HK-2 (cell line): ENCODE measurements around the gene SLIT3.
"Not testable (repeated sequence)": the region's sequence is repeated elsewhere in the genome, so short reads cannot be mapped to it uniquely, and the experiment has no call there.

Experiments used
- DNase-seq: peaks from one replicate; pipeline ENCODE4 v3.0.0-alpha.2; 2018; ENCODE audit not compliant: unreplicated experiment

Gene SLIT3

DNA sequence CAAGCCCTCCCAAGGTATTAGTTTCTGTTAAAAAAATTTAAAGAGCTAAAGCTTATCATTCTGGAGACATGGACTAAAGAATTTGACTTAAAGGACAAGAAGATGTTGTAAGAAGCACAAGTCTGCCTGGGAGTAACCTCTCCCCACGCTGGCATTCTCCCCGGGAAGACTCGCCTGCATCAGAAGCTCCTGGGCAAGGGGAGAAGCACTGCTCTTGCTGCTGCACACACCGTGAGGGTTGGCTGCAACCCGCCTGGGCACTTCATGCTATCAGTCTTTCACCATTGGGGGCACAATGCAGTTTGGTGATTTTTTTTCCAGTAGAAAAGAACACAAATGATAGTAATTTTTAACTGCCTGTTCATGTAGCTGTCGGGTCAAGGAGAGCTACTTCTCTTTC lies 529.3 kb downstream of the SLIT3 start:
- no peak for DNase-seq

DNA sequence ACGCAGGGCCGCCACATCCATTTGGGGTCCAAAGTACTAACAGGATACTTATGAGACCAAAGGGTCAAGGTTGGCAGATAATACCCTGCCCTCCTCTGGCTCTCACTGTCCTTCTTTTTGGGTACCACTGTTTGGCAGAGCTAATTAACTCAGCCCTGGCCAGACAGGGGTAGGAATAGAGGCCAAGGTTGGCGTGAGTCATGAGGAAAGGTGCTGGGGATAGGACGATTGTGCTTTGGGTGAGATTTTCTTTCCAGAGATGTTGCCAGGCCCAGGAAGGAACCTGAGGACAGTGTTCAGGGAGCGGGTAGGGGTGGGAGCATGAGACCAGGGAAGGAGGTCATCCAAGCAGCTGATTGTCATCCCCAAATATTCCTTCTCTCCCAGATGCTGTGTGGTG lies 529.9 kb downstream of the SLIT3 start:
- DNase-seq, result no peak

DNA sequence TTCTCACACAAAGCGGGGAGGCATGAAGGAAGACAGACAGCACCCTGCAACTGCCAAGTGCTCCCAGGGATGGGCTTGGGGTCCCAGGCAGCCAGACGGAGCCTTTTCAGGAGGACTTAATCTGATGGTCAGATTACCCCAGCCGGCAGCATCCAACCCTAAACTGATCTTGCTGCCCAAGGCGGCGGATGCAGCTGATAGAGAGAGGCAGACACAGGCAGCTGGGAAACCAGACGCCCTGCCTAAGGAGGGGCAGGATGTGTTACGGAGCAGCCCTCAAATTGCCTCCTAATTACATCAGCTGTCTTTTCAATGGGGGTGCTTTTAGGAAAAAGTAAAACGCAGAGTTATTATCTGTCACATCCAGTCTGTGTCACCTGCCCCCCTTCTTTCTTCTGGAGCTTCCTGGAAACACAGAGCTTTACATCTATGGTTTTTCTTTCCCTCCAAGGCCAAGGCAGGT lies 530.9 kb downstream of the SLIT3 start:
- DNase-seq, result no peak

DNA sequence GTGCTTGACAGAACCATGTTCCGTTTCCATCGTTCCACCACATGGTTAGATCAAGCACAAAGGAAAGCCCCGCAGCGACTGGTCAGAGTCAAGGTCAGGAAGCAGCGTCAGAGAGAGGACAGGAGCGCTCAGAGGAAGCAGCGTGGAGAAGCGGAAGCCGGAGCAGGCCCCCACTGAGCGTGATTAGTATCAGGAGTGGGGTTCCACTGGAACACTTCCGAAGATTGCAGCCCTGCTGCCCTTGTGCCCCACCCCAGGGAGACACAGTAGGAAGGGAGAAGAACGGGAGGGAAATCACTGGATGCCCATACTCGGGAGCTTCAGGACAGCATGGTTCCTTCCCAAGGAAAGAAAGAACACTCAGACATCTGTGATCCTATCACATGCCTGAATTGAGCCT lies 532.8 kb downstream of the SLIT3 start:
- no peak for DNase-seq

DNA sequence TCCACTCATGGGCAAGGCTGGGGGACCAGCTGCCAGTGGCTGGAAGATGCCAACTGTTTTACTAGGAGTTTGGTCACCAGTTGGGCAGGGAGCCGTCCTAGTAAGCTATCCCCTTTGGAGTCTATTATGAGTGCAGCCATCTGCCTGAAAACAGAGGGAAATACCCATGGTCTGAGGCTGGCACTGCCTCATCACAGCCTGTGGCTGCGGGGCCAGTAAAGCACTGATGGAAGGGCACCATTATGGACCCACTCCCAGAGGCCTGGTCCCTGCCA lies 534.6 kb downstream of the SLIT3 start:
- DNase-seq, result no peak

DNA sequence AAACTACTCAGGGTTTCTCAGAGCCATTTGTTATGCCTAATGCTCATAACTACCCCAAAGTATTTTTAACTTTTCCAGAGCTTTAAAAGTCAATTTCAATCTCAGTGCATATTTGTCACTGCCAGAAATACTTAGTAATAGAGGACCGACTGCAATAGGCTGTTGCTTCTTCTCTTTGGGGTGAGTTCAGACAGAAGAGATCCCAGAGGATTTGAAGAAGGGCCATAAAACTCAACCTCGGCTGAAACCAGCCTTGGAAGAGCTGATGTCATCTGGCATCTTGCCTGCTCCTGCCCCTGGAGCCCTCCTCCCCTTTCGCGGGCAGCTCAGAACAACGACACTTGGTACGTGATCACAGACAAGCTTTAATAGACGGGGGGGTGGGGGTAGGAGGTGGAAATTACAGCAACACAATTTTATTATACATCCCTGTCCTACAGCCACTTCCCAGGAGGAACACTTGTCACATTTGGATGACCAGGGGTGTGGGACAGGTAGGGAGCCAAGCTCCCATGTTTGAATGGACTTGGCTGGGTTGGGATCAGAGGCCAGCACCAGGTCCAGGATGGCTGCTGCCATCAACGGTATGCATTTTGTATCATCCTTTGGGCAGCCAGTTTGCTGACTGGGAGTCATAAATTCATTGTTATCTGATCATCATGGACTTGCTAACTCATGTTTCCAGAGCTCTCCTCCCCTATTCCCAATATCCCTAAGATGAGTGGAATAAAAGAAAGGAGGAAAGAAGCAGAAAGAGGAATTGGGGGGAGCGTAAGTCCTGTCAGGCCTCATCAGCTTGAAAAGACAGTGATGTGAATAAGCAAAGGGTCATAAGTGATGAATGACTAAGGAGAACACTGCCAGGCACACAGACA lies 535.2 kb downstream of the SLIT3 start:
- no peak for DNase-seq

DNA sequence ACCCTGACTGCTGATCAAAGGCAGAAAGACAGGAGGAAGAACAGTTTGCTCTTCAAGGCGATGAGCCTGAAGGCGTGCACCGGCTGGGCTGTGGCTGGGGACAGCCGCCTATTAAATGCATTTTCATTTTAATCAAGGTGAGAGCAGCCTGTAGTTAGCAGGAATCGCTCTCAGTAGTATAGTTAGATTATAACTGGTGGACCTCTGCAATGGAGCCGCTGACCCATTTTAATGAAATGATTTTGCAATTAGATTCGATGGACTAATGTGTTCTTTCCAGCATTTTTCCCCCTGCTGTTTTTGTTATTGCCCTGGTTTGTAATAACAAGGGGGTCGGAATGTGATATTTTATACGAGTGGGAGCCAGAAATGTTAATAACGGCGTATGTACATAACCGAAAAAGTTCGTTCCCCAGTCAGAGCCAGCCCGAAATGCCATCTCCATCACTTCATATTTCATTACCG lies 535.8 kb downstream of the SLIT3 start:
- no peak for DNase-seq

DNA sequence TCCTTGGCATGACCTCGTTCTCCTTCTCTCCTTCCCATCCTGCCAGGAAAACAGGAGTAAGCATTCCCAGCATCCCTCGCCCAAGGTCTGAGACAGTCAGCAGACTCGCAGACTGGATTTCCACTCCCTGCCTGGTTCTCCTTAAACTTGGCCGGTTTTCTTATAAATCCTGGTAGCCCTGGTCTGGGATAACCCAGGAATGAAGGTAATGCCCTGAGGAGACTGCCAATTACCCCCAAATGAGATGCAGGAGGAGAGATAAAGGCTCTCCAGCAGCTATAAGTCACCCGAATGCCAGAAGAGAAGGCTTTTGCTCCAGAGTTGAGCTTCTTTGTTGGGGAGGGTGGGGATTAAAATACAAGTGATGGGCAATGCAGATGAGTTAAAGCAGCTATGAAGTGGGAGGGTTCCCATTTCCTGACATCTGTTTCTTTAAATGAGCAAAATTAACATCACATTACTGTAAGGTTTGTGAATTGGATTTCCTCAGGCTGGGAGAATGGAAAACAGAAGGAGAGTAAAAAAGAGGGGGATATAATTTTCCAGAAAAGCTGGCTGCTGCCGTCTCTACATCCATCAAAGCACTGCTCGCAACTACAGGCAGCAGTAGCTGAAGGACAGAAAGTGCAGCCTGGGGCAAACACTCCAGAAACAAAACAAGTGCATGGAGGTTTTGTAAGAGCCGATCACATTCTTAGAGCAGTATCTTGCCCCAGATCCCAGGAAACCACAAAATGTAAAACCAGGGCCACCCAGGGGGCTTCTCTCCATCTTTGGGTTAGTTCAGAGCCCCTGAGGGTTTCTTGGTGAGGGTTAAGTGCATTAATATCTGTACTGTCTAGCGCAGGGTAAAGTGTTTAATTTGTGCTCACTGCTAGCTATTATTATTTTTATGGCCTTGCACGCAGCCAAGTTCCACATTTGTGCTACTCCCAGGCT lies 544.2 kb downstream of the SLIT3 start:
- DNase-seq, result no peak

DNA sequence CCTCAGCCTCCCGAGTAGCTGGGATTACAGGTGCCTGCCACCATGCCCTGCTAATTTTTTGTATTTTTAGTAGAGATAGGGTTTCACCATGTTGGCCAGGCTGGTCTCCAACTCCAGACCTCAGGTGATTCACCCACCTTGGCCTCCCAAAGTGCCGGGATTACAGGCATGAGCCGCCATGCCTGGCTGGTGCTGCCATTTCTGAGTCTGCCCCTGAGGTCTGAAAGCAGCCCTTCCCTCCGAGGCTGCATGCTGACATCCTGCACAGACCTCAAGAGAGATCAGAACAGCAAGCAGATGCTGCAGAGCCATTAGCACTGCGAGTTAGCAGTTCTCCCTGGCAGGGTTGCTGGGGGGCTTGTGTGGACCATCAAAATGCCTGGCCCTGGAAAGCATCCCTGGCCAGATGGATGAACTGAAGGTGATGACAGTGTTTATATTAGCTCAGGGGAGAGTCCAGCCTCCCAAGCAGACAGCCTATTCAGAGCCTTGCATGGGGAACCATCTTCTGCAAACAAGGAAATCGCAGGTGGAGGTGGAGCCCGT lies 545.3 kb downstream of the SLIT3 start:
- DNase-seq, result no peak

DNA sequence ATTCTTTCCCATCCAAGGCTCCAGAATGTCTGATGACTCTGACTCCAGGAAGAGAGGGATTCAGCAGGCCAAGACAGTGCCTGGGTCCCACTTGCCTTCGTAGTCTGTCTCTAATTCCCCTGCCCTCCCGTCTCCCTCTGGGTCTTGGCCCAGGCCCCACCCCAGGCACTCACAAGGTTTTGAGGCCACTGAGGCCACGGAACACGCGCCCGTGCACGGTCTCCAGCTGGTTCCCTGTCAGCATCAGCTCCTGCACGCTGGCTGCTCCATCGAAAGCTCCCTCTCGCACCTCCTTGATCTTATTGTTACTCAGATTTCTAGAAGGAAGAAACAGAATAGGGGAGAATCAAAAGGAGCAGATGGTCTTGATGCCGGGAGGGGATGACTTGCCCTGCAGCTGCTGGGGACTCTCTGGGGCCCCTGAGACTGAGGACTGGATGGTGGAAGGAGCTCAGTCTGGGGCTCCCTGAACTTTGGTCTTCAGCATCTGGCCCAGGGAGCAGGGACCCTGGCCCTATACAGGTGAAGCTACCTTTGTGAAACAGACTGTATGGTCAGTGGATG lies 547.2 kb downstream of the SLIT3 start:
- DNase-seq, result no peak

DNA sequence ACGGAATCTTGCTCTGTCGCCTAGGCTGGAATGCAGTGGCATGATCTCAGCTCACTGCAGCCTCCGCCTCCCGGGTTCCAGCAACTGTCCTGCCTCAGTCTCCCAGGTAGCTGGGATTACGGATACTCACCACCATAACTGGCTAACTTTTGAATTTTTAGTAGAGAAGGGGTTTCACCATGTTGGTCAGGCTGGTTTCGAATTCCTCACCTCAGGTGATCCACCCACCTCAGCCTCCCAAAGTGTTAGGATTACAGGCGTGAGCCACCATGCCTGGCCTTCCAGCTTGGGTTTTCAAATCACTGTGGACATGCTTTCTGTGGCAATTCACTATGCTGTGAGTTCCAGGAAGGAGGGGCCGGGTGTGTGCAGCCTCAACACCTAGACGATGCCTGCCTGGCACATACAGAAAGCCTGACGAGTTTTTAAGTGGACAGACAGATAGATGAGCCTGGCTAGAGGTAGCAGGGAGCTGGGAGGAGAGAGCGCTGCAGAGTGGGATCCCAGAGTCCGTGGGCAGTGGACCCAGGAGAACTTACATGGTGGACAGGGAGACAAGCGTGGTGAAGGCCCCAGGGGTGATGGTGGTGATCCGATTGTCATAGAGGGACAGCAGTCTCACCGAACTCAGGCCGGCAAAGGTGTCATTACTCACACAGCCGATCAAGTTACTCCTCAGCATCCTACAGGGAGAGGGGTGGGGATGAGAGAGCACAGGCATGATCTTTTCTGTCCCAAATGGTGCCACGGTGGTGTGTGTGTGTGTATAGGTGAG lies 548.3 kb downstream of the SLIT3 start:
- no peak for DNase-seq

DNA sequence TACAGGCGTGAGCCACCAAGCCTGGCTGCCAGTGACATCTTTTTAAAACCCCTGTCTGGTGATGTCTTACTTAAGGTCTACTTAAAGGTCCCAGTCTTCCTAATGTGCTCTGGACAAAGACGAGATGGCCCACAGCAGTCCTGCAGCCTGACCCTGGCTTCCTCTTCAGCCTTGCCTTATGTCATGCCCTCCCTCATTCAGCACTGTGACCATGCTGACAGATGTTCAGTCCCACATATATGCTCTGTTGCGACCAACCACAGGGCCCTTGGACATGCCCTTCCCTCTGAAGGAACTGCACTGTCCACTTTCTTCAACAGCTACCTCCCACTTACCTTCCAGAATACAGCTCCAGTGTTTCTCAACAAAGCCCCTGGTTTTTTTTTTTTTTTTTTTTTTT lies 548.9 kb downstream of the SLIT3 start:
- DNase-seq, result no peak

DNA sequence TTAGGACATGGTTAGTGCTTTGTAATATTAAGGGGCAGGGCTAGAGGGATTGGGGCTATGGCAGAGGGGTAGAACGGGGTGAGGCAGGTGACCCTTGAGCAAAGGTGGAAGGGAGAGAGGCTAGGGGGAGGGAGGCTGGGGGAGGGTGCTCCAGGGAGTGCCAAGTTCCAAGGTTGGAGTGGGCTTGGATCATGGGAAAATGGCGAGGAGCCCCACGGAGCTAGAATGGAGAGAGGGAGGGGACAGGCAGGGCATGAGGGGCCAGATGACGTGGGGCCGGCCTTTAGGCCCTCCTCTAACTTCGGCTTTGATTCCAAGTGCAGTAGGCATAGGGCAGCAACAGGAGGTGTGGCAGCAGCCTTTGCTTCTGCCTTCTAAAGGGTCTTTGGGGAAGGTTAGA lies 550.0 kb downstream of the SLIT3 start:
- no peak for DNase-seq

DNA sequence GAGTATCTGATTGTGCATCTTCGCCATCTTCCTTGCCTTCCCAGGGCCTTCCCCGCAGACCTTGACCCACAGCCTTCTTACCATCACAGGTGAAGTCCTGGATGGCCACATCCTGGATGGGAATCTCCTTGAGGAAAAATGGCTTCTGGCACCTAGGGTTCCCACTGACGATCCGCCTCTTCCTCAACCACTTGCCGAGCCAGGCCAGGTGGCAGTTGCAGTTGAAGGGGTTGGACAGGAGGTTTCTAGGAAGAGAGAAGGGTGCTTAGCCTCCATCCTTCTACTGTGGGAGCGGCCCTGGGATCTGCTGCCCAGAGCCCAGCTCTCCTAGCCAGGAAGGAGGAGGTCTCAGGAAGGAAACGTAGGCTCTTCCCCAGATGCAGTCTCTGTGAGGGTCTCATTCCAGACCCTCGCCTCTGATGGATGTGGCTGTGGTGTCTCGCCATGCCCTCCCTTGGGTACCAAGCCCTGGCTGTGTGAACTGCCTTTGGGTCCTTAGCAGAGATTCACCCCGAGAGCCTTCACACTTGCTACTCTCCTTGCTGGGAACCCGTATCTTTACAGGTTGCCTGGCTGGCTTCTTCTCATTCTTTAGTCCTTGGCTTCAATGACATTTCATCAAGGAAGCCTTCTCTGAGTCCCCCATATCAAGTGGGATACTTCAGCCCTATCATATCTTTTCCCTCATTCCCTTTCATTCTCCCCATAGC lies 551.4 kb downstream of the SLIT3 start:
- no peak for DNase-seq

DNA sequence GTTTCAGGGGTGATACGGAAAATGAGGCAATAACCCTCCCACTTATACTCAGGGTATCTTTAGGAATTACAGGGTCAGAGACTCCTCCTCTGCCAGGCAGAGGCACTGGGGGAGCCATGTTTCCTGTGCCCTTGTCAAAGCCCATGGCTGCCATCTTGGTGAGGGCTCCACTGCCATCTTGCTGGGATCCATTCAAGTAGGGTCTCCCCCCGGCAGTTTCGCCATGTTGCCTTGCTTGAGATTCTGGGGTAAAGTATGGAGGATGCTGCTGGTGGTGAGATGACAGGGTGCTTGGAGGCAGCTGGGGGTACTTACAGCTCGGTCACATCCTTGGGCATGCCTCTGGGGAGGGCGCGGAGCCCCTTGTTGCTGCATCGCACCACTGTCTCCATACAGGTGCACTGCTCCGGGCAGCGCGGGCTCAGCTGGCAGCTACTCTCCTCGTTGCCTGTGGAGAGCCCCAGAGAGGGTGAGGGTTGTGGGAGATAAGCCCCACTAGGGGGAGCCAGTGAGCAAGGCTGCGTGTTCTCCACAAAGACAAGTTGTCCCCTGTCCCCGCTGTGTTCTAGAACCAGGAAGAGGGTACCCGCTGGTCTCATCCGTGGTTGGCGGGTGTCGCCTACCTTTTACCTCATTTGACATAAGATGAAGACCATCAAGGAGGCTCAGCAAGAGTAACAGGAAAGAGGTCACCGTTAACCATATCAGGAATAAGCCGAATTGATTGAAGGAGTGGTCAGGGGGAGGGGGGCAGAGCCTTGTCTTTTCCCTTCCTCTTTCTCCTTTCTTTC lies 552.8 kb downstream of the SLIT3 start:
- peak; percentile 28 for DNase-seq

DNA sequence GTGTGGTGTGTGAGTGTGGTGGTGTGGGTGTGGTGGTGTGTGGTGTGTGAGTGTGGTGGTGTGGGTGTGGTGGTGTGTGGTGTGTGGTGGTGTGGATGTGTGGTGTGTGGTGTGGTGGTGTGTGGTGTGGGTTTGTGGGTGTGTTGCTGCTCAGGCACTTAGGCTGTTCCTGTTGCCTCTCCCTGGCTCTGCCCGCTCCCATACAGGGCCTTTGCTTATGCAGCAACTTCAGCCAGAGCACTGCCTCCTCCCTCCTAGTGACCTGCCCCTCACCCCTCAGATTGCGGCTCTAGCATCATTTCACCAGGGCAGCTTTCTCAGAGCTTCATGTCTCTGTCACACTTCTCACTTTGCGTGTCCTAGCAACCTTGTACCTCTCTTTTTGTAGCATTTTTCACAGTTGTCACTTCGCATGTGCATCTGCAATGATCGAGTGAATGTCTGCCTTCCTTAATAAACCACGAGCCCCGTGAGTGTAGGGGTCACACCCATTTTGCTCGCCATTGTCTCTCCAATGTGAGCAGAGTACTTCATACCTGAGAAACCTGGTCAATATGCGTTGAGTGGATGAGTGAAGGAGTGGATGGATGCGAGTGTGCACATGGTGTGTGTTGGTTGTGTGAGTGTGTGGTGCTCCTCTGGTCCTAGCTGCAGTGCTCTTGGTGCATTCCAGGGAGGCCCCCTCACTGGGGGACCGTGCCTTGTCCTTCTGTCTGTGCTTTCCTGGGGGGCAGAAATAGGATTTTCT lies 553.9 kb downstream of the SLIT3 start:
- no peak for DNase-seq

DNA sequence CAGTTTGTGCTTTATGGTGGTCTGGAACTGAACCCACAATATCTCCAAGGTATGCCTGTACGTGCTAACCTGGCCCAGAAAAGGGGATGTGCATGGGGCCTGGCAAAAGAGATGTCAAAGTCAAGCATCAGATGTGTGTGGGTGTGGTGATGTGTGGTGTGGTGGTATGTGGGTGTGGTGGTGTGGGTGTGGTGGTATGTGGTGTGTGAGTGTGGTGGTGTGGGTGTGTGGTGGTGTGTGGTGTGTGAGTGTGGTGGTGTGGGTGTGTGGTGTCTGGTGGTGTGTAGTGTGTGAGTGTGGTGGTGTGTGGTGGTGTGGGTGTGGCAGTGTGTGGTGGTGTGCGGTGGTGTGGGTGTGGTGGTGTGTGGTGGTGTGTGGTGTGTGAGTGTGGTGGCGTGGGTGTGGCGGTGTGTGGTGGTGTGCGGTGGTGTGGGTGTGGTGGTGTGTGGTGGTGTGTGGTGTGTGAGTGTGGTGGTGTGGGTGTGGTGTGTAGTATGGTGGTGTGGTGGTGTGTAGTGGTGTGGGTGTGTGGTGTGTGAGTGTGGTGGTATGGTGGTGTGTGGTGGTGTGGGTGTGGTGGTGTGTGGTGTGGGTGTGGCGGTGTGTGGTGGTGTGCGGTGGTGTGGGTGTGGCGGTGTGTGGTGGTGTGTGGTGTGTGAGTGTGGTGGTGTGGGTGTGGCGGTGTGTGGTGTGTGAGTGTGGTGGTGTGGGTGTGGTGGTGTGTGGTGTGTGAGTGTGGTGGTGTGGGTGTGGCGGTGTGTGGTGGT lies 554.6 kb downstream of the SLIT3 start:
- not testable (repeated sequence) for DNase-seq

DNA sequence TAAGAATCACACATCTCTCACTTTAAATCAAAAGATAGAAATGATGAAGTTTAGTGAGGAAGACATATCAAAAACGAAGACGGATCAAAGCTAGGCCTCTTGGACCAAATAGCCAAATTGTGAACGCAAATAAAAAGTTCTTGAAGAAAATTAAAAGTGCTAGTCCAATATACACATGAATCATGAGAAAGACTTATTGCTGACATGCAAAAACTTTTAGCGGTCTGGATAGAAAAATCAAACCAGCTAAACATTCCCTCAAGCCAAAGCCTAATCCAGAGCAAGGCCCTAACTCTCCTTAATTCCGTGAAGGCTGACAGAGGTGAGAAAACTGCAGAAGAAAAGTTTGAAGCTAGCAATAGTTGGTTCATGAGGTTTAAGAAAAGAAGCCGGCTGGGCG lies 557.3 kb downstream of the SLIT3 start:
- DNase-seq, result no peak
